NCI-H446 treated with DMSO at 0.1 percent for 48 hours (cell line): ENCODE measurements around the gene VTA1.

Experiments used
- DNase-seq: peaks from one replicate; lab custom pipeline; 2025; lab: John Stamatoyannopoulos, UW

The VTA1 gene

GRCh38 chr6:142271476-142271875 lies 124.4 kb downstream of the VTA1 start:
- no peak for DNase-seq
